HEK293T (cell line): Measurements from ENCODE around the gene EMP1.

ENCODE experiments used
- ARNT ChIP-seq: fragments of 450-650 bp; IDR thresholded peaks from 2 replicates; pipeline ENCODE4 v1.6.1; 2017; ENCODE audit warnings: mild to moderate bottlenecking
- ELF4 ChIP-seq: fragments of 450-650 bp; IDR thresholded peaks from 2 replicates; pipeline ENCODE4 v1.6.1; 2017; ENCODE audit warnings: antibody characterized with exemption
- FOXA1 ChIP-seq: fragments of 450-650 bp; IDR thresholded peaks from 2 replicates; pipeline ENCODE4 v1.6.1; 2016; ENCODE audit warnings: mild to moderate bottlenecking
- FOXK2 ChIP-seq: fragments of 450-650 bp; IDR thresholded peaks from 2 replicates; pipeline ENCODE4 v1.6.1; 2016; ENCODE audit warnings: mild to moderate bottlenecking
- FOXM1 ChIP-seq: fragments of 450-650 bp; IDR thresholded peaks from 2 replicates; pipeline ENCODE4 v1.6.1; 2017; ENCODE audit warnings: mild to moderate bottlenecking, borderline replicate concordance
- HDGF ChIP-seq: fragments of 450-650 bp; IDR thresholded peaks from 2 replicates; pipeline ENCODE4 v1.6.1; 2017; ENCODE audit warnings: antibody characterized with exemption, borderline replicate concordance
- PKNOX1 ChIP-seq: fragments of 450-650 bp; IDR thresholded peaks from 2 replicates; pipeline ENCODE4 v1.6.1; 2016
- SP1 ChIP-seq: fragments of 450-650 bp; IDR thresholded peaks from 2 replicates; pipeline ENCODE4 v1.6.1; 2017
- TARDBP ChIP-seq: fragments of 450-650 bp; IDR thresholded peaks from 2 replicates; pipeline ENCODE4 v1.6.1; 2016

DNA sequence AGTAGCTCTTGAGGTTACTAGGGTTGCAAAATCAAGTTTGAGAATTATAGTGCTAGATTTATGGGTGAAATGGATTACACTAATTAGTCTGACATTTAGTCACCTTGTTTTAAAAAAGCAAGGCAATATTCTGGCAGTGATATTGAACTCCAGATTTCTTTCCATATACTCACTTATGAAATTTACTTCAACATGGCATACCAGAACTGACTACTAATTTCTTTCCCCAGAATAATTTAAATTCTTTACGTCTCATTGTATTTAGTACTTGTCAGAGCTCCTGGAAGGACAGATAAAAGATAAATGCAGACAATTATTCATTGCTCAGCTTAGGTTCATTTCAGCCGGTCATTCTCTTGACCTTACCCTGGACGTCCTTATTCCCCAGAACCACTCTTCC lies 24.3 kb downstream of the EMP1 start:
- no peak for TF ChIP-seq SP1
- TF ChIP-seq TARDBP = no peak
- TF ChIP-seq PKNOX1 = no peak
- TF ChIP-seq ARNT = no peak
- no peak for TF ChIP-seq FOXK2
- no peak for TF ChIP-seq ELF4
- no peak for TF ChIP-seq HDGF
- TF ChIP-seq FOXM1 = no peak
- TF ChIP-seq FOXA1 = no peak
